Mammary microvascular endothelial cell (primary cell): Measurements from ENCODE around the gene TMEM18. TPM values are rescaled to one million over a fixed set of nuclear protein-coding genes. Genes with fewer than 3 reads are reported as not detected.

ENCODE experiments used
- total RNA-seq: library from RNA; depleted of rRNA; stranded (reverse); fragments of >200 nt; gene quantifications from 2 replicates; pipeline ENCODE4 v1.2.3, GENCODE V29; 2015

Gene TMEM18
- total RNA-seq = 19.7 and 24.7 TPM in 2 replicates

DNA sequence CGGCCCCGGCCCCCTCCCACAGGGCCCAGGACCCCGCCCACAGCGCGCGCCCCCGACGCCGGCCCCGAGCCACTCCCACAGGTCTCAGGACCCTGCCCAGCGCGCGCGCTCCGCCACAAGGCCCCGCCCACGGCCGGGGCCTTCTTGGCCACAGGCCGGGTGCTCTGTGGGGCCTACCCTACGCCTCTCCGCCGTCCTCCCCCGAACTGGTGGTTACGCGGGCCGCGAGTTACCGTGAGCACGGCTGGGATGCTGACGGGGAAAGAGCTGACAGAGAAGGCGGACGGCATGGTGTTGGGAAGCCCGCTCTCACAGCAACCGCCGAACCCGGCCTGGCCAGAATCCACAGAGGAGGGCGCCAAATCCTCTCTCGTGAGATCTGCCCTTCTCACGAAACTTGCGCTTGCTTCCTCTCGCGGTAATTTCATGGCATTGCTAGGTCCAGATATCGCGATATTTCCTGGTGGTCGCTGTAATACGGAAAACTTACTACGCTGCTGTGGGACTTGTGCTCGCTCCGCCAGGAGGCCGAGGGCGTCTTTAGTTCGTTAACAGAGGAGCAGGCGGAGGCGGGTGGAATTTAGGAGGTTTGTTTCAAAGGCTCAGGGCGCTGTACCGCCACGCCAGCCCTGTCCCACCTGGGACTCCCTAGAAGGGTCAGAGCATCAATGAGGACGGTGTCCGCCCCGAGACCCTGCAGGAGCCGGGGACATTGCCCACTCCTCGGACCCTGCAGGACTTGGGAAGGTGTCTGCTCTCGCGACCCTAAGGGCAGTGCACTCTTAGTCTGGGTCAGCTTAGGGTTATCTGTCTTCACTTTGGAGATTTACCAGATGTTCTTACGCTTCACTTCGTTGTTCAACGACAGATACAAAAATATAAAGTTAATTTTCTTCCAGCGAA is at the start of gene TMEM18:
Gene TMEM18 (minus strand): TSS at position 351 of the 903 bp plus-strand sequence. CDS start 61 bp downstream, at position 290.

